NCI-H2227 (cell line): ENCODE results near the gene COQ6.
A peak's percentile ranks its signal among the peaks of the same experiment; 100 is the strongest.
"Not testable (repeated sequence)": the region's sequence is repeated elsewhere in the genome, so short reads cannot be mapped to it uniquely, and the experiment has no call there.

Source experiments
- DNase-seq: peaks from one replicate; lab custom pipeline; 2025; ENCODE audit not compliant: unreplicated experiment; lab: John Stamatoyannopoulos, UW

COQ6 gene

DNA sequence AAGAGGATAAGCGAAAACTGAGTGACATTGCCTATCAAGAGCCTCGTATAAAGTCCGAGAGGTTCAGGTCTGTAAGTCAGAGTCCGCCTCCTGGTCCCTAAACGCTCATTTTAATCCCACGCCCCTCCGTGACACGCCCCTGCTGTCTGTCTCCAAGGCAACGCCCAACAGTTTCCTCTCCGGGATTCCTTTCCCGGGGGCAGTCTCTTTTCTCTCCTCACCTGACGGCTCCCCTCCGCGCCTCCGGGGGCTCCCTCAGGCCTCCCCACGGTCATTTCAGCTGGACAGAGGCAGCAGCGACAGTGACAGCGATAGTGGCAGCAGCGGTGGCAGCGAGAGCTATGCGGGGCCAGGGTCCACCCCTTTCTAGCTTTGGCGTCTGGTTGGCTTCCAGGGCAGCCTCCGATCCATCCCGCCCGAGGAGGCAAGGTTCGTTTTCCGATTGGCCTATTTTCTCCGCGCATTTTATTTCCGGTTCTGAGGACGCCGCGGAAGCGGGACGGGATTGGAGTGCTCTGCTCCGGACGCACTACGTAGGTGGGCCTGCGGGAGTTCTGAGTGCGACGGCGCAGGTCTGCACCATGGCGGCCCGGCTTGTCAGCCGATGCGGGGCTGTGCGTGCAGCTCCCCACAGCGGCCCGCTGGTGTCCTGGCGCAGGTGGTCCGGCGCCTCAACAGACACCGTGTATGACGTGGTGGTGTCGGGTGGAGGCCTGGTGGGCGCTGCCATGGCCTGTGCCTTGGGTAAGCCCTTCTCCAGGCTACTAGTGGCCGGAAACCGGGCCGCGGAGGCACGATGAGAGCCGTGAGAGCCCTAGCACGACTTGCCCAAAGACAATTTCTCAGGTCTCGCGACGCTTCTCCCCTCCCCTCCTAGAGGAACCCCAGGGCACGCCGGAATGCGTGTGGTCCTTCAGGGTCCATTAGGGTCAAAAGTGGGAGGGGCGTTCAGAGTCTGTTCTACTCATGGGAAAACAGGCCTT lies at the start of gene COQ6, which contains the start of gene FAM161B:
TSS of gene COQ6 (plus strand) at position 551 of the 983 bp plus-strand sequence. CDS start at position 582, 31 bp downstream.
TSS of gene FAM161B (minus strand) at position 343 of the 983 bp plus-strand sequence. CDS start at position 275, 68 bp downstream.
- DNase-seq: peak; percentile 98

GRCh38 chr14:73903028-73903427 lies 47.1 kb upstream of the COQ6 start:
- DNase-seq: no peak

GRCh38 chr14:73909681-73910080 lies 40.4 kb upstream of the COQ6 start:
- no peak for DNase-seq

- no peak for DNase-seq
Observed at GRCh38 chr14:73913256-73913655, 36.8 kb upstream of the COQ6 start.

- DNase-seq: no peak
Observed at GRCh38 chr14:73916324-73916723, 33.8 kb upstream of the COQ6 start.

- not testable (repeated sequence) for DNase-seq
Observed at GRCh38 chr14:73919457-73919856, 30.6 kb upstream of the COQ6 start.

DNA sequence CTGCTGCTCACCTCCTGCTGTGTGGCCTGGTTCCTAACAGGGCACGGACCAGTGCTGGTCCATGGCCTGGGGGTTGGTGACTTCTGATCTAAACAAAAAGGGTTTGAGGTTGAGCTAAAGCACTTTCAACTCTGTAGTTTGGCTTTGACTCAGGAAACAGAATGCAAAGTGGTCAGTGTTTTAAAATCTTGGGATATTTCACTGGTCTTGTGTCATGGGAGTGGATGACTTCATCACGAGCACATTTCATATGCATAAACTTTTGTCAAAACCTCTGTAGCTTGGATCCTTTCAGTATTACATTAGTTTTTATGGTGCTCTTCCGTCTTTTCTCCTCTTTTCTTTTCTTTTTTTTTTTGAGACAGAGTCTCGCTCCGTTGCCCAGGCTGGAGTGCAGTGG lies 25.8 kb upstream of the COQ6 start:
- DNase-seq: no peak

DNA sequence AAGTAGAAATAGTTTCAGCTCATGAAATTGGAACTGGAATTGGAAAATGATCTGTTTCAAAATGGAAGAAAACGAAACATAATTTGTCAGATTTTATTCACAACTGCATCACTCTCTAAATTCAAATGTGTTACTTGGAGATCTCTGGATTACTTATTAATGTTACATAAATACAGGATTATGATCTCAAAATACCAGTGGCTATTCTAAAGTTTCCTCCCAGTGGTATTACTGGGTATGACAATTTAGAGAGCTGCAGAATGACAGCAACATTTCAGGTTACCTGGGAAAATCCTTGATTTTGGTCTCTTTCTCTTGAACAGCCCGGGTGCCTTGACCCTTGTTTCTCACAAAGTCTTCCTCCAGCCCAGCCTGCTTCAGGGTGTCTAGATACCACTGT lies 14.4 kb upstream of the COQ6 start:
- DNase-seq: peak; percentile 11

- DNase-seq: no peak
Observed at GRCh38 chr14:73936548-73936947, 13.6 kb upstream of the COQ6 start.

DNA sequence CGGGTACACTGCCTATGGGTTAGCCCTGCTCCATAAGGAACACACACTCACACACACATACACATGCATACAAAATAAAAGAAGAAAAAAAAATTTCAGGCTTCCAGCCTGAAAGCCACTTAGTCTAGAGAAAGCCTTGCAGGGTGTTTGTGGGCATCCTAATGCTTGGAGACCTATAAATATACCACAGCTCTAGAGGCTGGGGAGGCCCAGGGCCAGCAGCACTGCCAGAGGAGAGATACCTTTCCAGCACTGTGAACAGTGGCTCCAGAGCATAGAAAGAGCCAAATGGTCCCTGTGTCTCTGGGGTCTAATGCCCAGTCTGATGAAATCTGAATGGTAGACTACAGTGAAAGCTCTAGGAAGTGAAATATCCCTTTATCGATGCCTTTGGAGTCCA lies 13.1 kb upstream of the COQ6 start:
- no peak for DNase-seq

DNA sequence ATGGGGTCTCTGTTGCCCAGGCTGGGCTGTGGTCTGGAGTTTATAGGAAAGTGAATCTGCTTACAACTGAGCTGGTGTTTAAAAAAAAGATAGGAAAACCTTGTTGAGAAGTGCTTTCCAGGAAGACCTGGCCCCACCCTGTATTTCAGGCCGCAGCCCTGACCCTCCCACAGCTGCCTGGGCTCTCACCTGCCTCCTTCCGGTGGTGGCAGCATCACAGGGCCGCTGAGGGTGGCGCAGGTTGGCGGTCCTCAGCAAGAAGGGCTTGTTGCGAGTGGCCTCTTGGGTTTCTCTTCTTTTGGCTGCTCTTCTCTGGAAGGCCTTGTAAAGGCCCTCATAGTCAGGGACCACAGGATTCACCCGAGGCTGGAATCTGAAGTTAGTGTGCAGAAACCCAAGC lies 7.9 kb upstream of the COQ6 start:
- no peak for DNase-seq

DNA sequence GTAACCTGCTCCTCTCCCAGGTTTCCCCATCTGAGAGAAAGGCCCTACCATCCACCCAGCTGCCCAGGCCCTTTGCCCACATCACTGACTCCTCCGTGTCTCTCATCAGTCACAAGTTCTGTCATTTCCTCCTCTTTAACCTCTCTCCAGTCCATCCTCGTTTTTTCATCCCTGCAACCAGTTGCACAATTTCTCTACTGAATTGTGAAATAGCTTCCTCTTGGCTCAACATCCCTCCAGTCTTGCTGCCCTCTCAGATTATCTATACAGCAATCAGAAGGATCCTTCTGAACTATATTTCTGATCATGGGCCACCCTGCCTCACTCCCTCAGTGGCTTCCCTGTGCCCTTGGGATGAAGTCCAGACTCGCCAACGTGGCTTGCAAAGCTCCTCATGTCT lies 7.0 kb upstream of the COQ6 start:
- DNase-seq: no peak

- no peak for DNase-seq
Observed at GRCh38 chr14:73944432-73945158, 5.5 kb upstream of the COQ6 start.

DNA sequence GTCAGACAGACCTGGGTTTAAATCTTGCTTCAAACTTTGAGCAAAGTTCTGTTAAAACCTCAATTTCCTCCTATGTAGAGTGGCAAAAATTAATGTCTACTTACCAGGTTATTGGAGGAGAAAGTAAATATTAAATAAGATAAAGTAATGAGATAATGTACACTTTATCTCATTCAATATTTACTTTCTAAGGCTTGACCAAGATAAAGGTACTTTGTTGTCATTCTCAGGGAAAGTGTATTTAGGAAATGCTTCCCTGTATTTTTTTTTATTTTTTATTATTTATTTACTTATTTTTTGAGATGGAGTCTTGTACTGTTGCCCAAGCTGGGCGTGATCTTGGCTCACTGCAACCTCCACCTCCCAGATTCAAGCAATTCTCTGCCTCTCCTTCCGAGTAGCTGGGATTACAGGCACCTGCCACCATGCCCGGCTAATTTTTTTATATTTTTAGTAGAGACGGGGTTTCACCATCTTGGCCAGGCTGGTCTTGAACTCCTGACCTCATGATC lies 4.9 kb upstream of the COQ6 start:
- DNase-seq: no peak

GRCh38 chr14:73953731-73954130 lies 3.6 kb downstream of the COQ6 start:
- no peak for DNase-seq

- DNase-seq: no peak
Observed at GRCh38 chr14:73955674-73956073, 5.6 kb downstream of the COQ6 start.

DNA sequence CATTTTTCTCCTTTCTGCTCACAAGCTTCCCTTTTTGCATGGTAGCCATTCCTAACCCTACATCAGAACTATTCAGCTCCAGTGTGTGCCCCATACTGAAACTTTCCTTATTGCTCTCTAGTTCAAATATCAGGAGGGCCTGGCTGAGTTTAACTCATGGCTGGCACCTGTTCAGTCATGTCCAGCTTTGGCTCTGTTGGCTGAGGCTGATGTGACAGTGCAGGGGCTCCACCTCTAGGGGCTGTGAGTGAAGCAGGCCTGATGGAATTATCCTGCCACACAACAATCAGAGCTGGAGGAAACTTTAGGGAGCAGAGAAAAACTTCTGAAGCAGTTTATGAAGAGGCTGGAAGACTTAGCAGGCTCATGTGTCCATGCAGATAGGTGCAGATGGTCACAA lies 8.5 kb downstream of the COQ6 start:
- no peak for DNase-seq

- DNase-seq: no peak
Observed at GRCh38 chr14:73961192-73961591, 11.1 kb downstream of the COQ6 start.

DNA sequence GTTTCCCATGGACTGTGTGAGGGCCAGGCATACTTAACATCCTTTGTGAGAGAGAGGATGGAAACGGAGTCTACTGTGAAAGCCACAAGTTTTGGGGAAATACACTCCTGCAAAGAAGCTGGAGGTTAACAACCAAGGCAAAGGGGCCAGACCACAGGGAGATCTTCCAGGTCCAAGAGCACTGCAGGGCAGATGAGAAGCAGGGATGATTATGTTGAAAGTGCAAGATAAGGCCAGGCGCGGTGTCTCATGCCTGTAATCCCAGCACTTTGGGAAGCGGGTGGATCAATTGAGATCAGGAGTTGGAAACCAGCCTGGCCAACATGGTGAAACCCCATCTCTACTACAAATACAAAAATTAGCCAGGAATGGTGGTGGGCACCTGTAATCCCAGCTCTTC lies 15.1 kb downstream of the COQ6 start:
- no peak for DNase-seq

- no peak for DNase-seq
Observed at GRCh38 chr14:73968885-73969284, 18.8 kb downstream of the COQ6 start.

DNA sequence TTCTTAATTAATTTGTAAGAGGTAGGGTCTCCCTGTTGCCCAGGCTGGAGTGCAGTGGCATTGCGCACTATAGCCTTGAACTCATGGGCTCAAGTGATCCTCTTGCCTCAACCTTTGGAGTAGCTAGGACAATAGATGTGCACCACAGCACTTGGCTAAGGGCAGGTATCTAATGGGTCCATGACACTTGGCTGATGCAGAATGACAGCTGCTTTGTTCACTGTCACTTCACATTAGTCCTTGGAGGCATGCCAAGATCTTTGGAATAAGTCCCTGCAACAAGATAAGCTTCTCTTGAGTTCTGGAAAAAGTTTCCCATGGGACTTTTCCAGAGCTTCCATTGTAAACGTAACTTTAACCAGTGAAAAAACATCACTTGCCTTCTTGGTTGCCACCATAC lies 23.4 kb downstream of the COQ6 start:
- DNase-seq: peak; percentile 23

DNA sequence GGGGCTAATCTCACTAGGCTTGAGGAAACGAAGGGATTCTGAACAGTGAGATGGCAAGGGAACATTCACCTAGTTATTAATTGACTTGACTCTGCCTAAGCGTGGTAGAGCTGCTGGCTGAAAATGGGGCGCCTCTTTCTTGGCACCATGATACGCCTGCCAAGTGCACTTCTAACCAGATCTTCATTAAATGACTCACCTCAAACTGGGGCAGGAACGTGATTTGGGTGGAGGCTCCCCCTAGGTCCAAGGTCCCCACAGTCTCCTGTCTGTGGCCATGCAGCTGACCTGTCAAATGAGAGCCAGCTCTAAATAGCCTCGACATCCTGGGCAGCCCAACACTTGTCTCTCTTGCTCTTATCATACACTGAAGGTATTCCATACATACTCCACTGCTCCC lies 26.0 kb downstream of the COQ6 start:
- no peak for DNase-seq
